GM18858 (cell line): ENCODE measurements around the gene TEPSIN.

Experiments used
- ATAC-seq: cut with Tn5 transposase; IDR thresholded peaks from one replicate; pipeline ENCODE4 v1.9.1; 2021; ENCODE audit not compliant: unreplicated experiment

TEPSIN gene

DNA sequence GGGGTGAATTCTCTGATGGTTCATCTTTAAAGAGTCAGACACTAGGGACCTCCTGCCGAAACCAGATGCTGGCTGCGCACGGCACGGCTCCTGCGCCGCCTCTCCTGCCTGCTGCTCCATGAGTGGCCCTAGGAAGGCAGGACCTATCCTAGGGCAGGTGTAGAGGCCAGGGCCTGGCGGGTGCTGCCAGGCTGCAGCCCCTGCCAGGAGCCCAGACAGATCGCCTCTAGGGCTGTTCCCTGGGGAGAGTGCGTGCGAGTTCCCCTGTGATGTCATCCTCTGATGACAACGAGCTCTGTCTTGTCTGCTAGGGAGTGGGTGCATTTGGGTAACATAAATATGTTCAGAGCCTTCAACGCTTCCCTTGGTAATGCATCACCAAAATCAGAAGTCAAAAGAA lies 32.4 kb upstream of the TEPSIN start:
- ATAC-seq = no peak

DNA sequence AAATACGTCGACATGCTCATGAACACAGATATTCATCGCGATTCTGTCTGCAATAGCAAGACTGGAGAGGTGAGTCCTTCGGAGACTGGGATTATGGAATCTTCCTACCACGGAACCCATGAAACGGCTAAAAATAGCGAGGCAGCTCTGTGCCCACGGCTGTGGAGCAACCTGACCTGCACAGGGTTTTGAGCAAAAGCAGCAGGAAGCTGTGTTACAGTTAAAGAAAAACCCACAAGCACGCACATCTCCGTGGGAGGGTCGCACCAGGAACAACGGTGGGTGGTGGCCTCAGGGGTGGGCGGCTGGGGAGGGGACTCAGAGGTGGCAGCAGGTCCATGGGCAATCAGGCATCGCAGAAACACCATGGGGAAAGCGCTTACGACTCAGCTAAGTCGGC lies 31.4 kb upstream of the TEPSIN start:
- no peak for ATAC-seq

DNA sequence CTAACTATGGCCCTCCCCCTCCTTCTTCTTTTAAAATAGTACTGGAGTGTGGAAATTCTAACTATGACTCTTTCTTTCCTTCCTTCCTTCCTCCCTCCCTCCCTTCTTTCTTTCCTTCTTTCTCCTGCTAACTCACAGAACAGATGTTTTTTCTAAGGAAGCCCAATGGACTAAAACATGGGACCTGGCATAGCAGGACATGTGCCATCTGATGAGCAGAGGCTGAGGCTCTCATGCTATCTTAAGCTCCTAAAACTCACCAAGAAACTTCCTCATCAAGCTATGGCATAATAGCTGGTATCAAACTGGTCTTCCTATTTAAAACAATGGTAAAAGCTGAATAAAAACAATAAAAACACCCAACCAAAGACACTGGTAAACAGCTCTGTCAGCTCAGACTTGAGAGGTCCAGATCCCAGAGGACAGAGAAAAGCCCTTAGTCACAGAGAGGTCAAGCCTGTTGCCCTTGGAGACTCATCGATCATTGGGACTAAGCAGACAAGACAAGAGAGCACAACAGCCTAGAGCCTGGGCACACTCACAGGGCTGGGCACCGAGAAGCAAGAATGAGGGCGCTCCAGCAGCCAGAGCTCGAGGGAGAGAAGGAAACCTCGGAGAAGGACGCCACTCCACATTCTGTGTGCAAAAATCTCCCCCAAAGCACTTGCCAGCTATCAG lies 28.7 kb upstream of the TEPSIN start:
- no peak for ATAC-seq

DNA sequence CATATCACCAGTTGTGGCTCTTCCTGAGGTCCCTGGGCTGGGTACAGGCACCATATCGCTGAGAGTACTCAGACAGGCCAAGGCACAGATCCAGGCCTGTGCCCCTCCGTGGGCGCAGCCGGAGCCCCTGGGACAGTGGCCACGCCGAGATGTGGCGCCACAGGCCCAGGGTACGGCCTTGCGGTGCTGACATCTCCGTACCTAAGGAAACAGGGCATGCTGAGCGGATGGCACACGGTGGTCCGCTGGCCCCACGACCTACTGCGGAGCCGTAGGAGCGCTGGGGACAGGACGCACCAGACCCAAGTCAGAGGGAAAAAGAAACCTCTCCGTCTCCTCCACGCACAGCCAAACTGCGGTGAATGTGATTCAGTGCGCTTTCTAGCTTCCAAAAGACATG lies 26.7 kb upstream of the TEPSIN start:
- ATAC-seq = no peak

DNA sequence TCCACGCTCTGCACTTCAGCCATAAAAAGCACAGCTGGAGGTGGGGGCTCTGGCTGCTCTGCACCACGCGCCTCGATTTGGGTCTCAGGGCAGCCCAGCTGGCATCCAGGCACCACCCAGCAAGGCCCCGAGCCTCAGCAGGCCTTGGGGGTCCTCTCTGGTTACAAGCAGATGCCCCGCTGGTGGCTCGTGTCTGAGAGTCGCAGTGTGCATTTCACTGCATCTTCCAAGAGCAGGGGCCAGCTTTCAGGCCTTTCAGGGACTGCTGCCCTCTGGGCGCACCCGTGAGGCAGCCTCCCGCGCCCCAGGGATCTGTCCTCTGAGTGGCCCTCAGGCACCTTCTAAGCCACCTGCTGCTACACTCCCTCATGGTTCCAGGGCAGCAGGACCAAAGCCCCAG lies 25.8 kb upstream of the TEPSIN start:
- no peak for ATAC-seq

DNA sequence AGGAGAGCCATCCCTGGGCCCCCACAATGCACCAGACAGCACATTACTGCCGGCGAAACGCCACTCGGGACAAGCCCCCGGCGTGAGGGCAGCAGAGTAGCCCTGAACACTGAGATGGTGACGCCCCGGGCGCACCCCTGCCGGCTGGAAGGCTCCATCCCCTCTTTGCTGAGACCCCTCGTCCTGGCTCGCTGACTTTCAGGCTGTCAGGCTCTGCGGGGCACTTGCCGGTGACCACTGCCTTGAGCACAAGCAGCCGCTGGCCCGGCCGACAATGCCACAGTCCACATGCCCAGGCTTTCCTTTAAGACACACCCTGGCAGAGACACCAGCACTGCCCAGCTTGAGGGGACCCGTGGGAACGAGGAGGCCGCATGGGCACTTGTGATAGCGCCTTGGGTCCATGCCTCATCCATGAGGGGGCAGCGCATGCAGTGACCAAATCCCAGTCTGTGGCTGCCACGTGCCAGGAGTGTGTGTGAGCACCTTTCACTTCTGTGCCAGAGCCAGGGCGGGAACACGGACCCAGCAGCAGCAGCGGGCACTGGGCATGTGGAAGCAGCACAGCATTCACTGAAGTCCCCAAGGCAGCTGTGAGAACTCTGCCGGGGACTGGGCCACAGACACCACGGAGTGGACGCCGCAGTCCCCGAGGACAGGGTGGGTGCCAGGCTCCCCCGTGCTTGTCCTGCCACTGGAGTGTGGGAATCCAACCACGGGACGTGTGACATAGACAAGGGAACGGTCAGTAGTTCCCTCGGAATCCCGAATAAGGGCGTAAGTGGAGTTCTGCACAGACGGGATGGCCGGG lies 24.7 kb upstream of the TEPSIN start:
- no peak for ATAC-seq

DNA sequence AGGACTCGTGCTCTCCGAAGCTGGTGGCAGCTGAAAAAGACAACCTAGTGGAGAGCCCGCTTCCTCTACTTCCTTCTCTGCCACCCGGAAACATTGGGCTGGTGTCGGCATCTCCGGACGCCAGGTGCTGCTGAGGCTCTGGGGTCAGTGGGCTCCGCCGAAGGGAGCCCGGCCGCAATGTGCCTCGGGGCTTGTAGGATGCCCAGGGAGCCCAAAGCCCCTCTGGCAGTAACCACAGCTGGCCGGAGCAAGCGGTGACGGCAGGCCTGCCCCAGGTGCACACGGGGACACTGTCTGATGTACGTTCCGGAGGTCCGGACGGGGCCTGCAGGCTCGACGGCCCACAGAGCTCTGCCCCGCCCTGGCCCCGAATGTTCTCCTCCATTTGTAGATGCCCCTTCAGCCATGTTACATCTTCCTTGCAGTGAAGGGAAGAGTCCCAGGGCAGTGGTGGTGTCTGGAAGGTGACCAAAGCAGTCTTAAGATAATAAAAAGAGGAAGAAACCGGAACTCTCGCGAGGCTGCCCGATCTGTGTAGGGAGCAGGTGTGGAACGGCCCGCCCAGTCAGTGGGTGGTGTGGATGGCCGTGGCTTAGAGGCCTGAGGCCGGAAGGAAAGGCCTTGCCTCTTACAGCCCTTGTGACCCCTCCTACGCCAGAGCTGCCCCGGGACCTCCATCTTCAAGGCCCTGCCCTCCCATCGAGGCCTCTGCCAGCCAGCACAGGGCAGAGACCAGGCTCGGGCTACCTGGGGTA lies 22.9 kb upstream of the TEPSIN start:
- ATAC-seq = no peak

DNA sequence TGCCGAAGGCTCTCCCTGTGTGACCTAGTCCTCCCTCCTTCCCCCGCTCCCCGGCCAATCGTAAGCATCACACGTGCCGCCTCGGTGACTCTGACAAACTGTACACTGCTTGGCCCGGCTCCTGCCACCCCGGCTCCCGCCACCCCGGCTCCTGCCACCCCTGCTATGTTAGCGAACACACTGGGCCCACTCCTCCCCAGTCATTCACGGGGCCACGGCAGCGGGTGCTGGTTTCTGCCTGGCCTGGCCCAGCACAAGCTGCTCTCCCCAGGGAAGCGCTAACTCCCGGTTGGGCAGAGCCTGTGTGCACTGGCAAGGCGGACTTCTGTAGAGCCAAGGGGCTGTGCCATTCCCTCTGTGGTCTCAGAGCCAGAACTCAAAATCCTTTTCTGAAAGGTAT lies 22.2 kb upstream of the TEPSIN start:
- no peak for ATAC-seq

DNA sequence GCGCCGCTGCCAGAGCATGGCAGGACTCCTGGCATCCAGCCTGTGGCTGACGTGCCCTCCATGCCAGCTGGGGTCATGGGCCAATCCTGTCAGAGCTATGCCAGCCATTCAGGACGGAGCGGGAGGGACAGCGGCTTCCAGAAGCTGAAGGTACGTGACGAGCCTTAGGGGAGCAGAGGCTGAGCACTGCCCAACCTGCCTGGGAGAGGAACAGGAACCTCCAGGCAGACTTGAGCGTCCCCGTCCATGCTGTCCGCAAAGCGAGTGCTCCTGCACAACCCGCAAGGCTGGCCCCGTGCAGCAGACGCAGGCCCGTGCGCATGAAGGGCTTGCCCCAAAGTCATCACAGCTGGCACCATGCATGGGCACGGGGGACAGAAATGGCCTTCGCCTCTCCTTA lies 21.8 kb upstream of the TEPSIN start:
- ATAC-seq = no peak

DNA sequence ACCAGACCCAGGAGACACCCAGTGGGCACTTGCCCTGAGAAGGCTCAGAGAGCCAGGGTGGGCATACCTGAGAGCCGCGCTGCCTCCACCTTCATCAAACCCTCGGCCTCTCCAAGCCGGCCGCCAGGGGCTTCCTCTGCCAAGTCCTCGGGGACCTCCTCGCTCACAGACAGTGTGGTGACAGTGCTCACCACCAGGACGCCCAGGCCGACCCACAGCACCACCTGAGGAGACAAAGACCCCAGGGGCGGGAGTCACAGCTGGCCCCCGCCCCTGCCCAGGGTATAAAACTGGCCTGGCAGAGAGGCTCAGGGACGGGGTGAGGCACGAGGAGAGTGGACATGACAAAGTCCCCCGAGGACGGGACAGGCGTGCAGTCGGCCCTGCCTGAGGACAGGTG lies 21.3 kb upstream of the TEPSIN start:
- no peak for ATAC-seq

DNA sequence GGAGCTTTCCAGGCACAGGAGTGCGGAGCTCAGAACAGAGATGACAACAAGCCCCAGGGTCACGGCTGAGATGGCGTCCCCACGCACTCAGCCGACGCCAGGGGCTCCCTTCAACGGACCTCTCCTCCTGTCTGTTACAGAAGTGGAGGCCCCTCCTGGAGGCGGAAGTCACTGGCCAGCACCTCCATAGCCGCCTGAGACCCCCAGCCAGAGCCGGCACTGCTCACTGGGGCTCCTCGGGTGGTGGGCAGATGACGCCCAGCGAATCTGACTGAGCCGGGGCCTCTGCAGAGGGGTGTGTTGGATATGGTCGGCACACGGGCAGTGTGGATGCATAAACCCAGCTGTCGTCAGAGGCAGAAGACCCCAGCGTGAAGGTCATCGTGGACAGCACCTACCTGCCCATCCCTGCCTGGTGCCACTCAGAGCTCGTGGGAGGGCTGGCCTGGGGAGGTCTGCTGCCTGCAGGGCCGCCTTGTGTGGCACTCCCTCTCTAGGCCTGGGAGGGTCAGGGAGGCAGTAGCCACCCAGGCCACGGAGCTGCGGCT lies 20.3 kb upstream of the TEPSIN start:
- no peak for ATAC-seq

DNA sequence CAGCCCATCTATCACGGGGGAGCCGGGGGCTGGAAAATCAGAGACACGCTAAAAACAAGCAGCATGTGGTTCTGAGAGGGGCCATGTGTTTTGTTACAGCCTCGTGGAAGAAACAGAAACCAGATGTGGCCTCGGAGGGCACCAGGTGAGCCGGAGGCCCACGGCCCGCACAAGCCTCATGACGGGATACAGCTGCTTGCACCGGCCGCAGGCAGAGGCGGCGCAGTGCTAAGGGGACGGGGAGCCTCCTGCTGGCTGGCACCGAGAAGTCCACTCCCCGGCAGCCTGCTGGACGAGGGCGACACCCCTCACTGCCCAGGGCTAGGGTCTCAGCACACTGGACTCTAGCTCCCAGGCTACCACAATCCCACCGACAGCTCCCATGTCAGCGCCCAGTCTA lies 19.4 kb upstream of the TEPSIN start:
- no peak for ATAC-seq

DNA sequence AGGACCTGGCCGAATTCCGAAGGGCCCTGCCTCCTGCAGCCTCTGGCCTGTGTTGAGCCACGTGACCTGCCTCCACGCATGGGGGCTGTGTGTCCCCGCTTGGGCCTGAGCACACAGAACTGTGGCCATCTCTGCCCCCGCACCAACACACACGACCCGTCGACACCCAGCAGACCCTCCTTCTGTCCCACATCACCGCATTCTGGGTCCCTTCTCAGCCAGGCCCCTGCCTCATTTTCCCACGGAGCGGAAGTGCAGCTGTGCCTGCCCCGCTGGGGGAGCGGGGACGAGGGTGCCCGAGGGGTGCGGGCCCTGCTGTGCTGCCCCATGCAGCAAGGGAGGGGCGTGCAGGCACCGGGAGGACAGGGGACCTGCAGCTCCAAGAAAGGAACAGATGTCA lies 18.7 kb upstream of the TEPSIN start:
- no peak for ATAC-seq

DNA sequence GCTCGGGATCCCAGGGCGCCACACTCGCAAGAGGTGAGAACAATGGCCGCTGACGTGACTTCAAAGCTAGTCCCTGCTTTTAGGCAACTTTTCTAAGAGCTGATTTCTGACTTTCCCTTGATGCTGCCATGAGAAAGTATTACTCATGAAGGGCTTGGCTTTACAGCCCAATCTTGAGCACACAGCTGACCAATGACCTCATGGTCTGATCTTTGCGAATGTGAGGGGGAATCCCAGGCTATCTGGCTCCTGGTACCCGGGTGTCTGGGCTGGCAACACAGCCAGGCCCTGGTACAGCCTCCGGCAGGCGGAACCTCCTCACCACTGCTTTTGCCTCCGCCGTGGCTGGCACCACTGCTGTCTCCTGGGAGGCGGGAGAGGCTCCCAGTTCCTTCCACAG lies 17.8 kb upstream of the TEPSIN start:
- no peak for ATAC-seq

DNA sequence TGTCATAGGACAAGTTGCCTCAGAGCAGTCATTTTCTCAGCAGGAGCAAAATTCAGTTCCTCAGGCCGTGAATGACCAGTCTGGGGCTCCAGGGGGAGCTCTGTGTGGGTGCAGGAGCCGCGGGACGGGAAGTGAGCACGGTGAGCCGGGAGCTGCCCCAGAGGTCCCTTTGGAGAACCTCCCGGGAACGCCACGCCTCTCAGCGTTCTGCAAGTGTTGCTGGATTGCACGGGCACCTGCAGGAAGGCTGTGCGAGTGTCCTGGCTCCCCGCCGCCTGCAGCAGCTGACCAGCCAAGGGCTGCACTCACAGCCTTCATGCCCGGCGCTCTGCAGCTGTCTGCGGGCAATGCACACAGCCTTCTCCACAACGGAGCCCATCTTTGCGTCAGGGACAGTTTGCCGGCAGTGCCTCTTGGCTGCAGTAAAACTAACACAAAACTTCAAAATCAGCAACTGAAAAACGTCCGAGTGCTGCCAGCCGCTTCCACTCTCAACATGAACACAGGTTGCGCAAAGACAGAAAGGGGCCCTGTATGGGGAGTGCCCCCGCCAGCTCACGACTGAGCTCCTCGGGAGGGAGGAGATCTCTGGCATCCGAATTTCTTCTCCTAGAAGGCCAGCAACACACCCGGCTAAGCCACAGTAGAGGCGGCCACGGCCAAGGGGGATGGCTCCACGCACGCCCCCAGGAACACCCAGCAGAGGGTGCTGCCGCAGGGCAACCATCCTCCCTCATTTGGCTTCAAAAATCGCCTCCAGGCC lies 16.3 kb upstream of the TEPSIN start:
- ATAC-seq = no peak

DNA sequence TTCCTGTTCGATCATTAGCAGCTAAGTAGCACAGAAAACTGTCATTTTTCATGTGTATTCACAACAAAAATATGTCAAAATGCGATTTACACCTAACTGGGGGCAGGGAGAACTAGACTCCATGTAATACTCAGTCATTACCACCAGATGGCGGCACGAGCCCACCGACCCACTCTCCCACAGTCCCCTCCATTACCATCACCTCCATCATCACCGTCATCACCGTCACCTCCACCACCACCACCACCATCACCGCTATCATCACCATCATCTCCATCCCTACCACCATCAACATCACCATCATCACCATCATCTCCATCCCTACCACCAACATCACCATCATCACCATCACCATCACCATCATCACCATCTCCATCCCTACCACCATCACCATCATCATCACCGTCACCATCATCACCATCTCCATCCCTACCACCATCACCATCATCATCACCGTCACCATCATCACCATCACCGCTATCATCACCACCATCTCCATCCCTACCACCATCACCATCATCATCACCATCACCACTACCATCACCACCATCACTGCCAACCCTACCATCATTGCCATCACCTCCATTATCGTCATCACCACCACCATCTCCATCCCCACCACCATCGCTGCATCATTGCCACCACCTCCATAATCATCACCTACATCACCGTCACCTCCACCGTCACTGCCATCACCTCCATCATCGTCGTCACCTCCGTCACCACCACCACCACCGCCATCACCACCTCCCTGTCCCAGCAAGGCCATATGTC lies 14.7 kb upstream of the TEPSIN start:
- no peak for ATAC-seq

DNA sequence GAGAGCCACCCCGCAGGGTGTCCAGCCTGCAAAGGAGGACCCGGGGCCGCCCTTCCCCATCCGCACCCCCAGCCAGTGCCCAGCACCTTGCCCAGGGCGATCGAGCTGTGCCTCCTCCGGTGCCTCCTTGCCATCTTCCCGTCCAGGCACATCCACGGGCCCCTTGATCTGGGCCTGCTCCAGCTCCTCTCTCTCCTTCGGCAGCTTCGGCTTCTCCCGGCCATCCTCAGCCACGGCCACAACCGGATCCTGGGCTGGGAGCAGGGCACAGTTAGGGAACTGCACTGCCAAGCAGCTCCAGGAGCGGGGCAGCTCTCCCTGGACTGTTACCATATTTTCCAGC lies 14.1 kb upstream of the TEPSIN start:
- no peak for ATAC-seq

DNA sequence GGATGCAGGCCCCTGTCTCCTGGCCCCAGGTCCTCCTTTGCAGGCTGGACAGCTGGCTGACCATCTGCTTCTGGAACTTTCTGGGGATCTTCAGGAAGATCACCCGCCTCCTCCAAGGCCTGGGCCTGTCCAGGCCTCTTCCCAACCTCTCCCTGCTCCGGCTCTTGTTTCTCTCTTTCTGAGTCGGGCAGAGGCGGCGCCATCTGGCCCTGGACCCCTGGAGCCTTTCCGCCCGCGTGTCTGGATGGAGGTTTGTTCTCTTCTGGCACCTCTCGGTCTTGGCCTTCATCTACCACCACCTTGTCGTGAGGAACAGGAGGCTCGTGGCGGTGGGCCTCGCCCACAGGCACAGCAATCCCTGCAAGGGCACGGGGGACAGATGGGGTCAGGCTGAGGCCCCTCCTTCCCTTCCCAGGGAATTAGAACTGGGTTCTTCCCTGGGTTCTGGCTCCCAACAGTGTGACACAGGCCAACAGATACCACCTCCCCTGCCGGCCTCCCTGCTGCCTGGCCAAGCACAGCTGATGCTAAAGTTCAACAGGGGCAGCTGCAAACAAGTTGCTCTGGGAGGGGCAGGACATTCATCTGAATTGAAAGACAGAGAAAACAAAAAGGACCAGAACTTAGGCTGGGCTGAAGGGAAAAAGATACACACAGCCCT lies 13.6 kb upstream of the TEPSIN start:
- ATAC-seq = no peak

DNA sequence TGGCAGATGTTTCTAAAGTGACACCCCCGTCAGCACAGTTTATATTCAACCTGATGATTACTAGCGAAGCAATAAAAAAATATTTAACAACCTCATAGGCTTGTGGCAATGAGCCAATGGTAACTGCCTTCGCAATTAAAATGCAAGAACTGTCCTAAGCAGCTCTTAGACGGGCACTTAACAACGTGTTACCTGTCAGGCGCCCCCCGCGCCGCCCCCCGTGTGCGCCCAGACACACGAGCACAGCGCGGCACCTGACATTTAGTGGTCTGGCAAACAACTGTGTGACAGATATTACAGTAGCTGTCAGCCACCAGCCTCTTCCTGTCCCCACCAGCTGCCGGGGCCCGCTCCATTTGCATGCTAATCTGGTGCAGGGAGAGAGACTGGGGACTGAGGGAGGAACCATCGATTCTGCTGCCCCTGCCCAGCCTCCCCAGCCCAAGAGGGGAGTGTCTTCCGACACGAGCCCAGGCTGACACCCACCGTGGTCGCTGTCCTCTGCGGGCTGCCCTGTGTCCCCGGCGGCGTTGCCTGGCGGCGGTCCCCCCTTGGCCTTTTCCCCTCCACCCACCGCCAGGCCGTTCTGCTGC lies 12.9 kb upstream of the TEPSIN start:
- no peak for ATAC-seq
